ENCODE measurements around the gene TMEM59.

TMEM59 gene

DNA sequence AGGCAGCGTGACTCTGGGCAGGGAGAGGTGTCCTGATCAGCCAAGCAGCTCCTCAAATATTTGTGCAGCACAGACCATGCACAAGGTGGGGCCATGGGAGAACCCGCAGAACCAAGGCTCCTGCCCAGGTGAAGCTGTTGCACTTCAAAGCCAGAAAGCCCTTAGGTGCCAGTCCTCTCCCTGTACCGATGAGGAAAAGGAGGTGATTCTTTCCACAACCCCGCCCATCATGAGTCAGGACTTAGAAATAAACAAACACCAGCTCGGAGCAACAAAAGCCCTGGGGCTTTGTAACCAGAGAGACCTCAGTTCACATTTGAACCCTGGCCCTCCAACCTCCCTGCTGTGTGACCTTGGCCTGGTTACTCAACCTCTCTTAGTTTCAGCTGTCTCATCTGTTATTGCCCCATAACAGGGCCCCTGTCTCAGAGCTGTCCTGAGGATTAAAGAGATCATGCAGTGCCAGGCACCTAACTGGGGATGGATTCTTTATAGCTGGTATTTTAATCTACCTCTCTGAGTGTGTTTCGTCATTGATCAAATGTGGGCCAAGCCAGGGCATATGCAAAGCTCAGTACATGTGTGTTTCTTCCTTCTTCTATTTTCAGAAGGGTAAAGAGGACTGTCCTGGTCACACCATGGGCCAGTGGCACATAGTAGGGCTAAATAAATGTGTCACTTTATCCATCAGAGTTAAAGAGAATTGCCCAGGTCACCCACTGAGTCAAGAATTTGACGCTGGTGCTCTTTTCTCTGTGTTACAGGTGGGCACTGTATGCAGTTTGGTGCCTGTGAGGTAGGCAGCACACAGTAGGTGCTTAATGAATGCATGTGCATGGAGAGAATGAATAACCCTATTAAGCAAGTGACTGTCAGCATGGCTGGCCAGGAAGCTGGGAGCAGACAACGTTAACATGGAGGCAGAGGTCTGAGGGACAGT is 36.4 kb downstream of the TMEM59 start:
- peak; percentile 8 for DNase-seq (ENCODE audit: low read depth)
- no peak overlapping the region for H3K4me3 ChIP-seq (ENCODE audit: low read length)
- TF ChIP-seq, protein P1, sequence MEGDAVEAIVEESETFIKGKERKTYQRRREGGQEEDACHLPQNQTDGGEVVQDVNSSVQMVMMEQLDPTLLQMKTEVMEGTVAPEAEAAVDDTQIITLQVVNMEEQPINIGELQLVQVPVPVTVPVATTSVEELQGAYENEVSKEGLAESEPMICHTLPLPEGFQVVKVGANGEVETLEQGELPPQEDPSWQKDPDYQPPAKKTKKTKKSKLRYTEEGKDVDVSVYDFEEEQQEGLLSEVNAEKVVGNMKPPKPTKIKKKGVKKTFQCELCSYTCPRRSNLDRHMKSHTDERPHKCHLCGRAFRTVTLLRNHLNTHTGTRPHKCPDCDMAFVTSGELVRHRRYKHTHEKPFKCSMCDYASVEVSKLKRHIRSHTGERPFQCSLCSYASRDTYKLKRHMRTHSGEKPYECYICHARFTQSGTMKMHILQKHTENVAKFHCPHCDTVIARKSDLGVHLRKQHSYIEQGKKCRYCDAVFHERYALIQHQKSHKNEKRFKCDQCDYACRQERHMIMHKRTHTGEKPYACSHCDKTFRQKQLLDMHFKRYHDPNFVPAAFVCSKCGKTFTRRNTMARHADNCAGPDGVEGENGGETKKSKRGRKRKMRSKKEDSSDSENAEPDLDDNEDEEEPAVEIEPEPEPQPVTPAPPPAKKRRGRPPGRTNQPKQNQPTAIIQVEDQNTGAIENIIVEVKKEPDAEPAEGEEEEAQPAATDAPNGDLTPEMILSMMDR (conservative IDR thresholded peaks at IDR 0.05; ENCODE audit: low read length): no peak

DNA sequence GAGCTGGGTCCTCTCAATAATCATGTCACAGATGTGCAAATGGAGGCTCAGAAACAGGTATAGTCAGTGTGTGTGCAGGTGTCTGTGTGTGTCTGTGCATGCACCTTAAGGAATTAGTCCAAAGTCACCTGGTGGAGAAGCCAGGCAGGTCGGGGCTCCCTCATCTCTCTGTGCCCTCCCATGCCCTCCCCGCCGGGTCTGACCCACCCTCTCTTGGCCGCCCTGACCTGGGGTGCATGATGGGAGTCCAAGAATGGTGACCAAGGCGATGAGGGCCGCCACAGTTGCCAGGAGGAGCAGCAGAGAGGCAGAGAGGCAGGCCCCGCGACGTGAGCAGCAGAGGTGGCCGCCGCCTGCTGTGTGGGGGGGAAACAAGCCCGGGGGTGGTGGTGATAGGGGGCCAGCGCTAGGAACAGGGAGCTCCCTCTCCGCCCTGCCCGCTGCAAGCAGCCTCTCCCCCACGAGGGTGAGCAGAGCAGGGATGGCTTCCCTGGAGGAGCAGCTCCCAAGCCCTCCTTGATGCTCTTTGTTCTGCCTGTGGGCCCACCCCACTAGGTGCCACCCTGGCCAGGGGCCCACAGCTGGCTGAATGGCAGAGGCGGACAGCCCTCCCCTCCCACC is 38.9 kb downstream of the TMEM59 start:
- no peak overlapping the region for H3K4me3 ChIP-seq (ENCODE audit: low read length)
- no peak for DNase-seq (ENCODE audit: low read depth)
- TF ChIP-seq, protein P1 (conservative IDR thresholded peaks at IDR 0.05; ENCODE audit: low read length): no peak

DNA sequence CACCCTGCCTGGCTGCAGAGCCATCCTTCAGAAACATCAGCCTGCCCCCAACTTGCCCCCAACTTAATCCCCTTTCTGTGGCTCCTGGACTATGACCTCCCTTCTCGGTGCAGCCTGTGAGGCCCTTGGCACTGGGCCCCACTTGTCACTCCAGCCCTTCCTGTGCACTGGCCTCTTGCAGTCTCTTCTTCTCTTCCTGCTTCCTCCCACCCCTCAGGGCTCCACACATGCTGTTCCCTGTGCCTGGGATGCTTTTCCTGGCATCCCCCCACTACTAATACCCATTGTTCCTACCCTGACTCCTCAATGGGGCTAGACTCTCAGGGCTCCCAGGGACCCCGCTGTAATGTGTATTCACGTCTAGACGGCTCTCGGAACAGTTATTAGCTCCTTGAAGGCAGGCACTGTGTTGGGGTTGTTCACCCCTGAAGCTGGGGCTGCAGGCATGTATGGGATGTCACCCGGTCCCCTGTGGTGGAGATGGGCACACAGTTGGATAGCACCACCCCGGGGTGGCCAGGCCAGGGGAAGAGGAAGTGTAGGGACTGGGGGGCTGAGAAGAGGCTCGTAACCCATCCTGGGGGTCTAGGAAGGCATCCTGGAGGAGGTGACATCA is 39.5 kb downstream of the TMEM59 start:
- no peak for DNase-seq (ENCODE audit: low read depth)
- TF ChIP-seq, protein P1 (conservative IDR thresholded peaks at IDR 0.05; ENCODE audit: low read length): no peak
- no peak overlapping the region for H3K4me3 ChIP-seq (ENCODE audit: low read length)

DNA sequence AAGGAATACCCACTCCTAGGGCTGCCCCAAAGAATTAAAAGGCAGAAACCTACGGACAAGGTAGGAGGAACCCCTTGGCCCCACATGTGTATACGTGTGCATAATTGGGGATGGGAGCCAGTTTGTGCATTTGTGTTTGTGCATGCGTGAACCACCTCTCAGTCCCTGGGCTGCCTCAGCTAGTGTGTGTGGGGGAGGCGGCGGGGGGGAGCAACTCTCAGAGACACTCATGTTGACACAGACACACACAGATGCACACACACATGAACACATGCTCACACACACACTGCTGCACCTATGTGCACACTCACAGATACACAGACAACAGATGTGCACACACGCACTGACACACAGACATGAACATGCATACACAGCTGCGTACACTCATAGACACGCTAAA is 40.1 kb downstream of the TMEM59 start:
- no peak for DNase-seq (ENCODE audit: low read depth)
- TF ChIP-seq, protein P1 (conservative IDR thresholded peaks at IDR 0.05; ENCODE audit: low read length): no peak
- no peak overlapping the region for H3K4me3 ChIP-seq (ENCODE audit: low read length)

DNA sequence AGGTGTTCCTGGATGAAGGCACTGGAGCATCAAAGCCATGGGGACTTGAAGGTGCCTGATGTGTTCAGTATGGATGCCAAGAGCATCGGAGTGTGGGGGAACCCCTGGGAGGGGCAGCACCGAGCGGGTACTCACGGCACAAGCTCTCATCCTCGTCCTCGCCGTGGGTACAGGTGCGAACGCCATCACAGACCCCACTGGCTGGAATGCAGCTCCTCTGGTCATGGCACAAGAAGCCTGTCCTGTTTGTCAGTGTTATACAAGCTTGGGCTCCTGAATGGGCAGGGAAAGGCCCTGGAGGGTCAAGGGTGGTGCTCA is 41.0 kb downstream of the TMEM59 start:
- DNase-seq (ENCODE audit: low read depth): no peak
- H3K4me3 ChIP-seq (ENCODE audit: low read length): no peak overlapping the region
- TF ChIP-seq, protein P1 (conservative IDR thresholded peaks at IDR 0.05; ENCODE audit: low read length): no peak

DNA sequence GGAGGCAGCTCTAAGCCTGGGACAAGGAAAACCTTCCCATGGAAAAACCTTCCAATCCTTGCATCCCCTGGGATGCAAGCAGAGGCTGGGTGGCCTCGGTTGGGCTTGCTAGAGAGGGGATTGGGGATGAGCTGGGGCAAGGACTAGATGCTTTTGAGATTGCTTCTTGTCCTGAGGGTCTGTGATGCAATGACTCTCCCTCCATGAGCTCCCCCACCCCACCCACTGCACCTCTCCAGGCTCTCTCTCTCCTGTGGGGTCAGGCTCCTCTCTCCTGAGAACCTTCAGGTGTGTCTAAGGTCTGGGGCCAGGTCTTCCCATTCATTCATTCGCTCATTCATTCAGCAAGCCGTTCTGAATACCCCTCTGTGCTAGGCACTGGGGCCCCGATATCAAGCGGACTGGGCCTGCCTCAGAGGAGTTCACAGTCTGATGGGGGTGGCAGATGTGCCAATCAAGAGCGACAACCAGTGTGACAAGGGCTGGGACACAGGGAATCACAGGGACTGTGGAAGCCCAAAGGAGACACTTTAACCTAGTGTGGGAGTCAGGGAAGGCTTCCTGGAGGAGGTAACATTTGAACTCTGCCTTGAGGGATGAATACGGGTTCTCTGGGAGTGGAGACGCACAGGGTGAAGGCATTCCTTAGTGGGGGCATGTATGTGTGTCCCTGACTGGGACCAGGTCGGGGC is 41.5 kb downstream of the TMEM59 start:
- no peak overlapping the region for H3K4me3 ChIP-seq (ENCODE audit: low read length)
- DNase-seq (ENCODE audit: low read depth): no peak

More for the DNA sequence above, 41.5 kb downstream of the TMEM59 start:
- TF ChIP-seq, protein P1 (conservative IDR thresholded peaks at IDR 0.05; ENCODE audit: low read length): no peak

Data from AG10803 (cell line).